CD4-positive, alpha-beta T cell (primary cell): Measurements from ENCODE around the gene HIVEP3. TPM values are rescaled to one million over a fixed set of nuclear protein-coding genes. Genes with fewer than 3 reads are reported as not detected.

ENCODE experiments used
- ATAC-seq: fragments of 200-7000 bp; cut with Tn5 transposase; one replicate; pipeline ENCODE4 v1.10.0; 2022; ENCODE audit warnings: mild to moderate bottlenecking; ENCODE audit not compliant: poor library complexity
- CTCF ChIA-PET: fragments of 350-600 bp; sonication (Branson Sonifier 250); formaldehyde crosslinking; loops from one replicate; lab custom pipeline; 2021; ENCODE audit warnings: antibody characterized with exemption, inconsistent platforms; lab: Charles Lee
- POLR2A ChIA-PET: fragments of 350-600 bp; sonication (Branson Sonifier 250); formaldehyde crosslinking; loops from one replicate; lab custom pipeline; 2021; ENCODE audit warnings: antibody characterized with exemption, inconsistent platforms; lab: Charles Lee
- DNase-seq, 14 experiments: peaks; one replicate each; pipeline ENCODE4 v3.0.0-alpha.2; 2013 to 2020; ENCODE audit warnings: mixed read lengths in 2 of 14
- H3K27ac ChIP-seq, 2 donors: one replicate each; pipeline versions ENCODE4 v1.5.1 to v1.7.0; 2013; ENCODE audit warnings: low read length in 2 of 2, low read depth in 1 of 2, mild to moderate bottlenecking in 1 of 2
- H3K27me3 ChIP-seq, 2 experiments: 1 replicate in 1 of 2; 2 replicates in 1 of 2; pipeline versions ENCODE4 v1.6.1 to v1.7.0; 2013; ENCODE audit warnings: low read length in 2 of 2, control low read depth in 1 of 2, mild to moderate bottlenecking in 1 of 2, moderate library complexity in 1 of 2; ENCODE audit not compliant: insufficient read depth in 2 of 2, control insufficient read depth in 1 of 2
- H3K36me3 ChIP-seq: one replicate; pipeline ENCODE4 v1.6.1; 2013; ENCODE audit warnings: low read length, control low read depth; ENCODE audit not compliant: insufficient read depth
- H3K4me1 ChIP-seq: one replicate; pipeline ENCODE4 v1.6.1; 2013; ENCODE audit warnings: low read length, control low read depth; ENCODE audit not compliant: insufficient read depth
- H3K4me3 ChIP-seq: one replicate; pipeline ENCODE4 v1.5.1; 2013; ENCODE audit warnings: mild to moderate bottlenecking, low read length, moderate library complexity
- H3K9me3 ChIP-seq, 2 experiments: 1 replicate in 1 of 2; 2 replicates in 1 of 2; pipeline versions ENCODE4 v1.6.1 to v1.7.0; 2013; ENCODE audit warnings: low read length in 2 of 2, mild to moderate bottlenecking in 2 of 2, control low read depth in 1 of 2, moderate library complexity in 1 of 2; ENCODE audit not compliant: control insufficient read depth in 1 of 2, insufficient read depth in 1 of 2
- H3K27ac Mint-ChIP-seq: one replicate; pipeline ENCODE4 v1.8.0; 2020; ENCODE audit warnings: mixed read lengths
- H3K27me3 Mint-ChIP-seq: one replicate; pipeline ENCODE4 v1.8.0; 2021; ENCODE audit warnings: mixed read lengths
- H3K36me3 Mint-ChIP-seq: one replicate; pipeline ENCODE4 v1.8.0; 2021; ENCODE audit warnings: low read depth, mixed read lengths
- H3K4me1 Mint-ChIP-seq: one replicate; pipeline ENCODE4 v1.8.0; 2021; ENCODE audit warnings: low read depth, mixed read lengths
- H3K4me3 Mint-ChIP-seq: one replicate; pipeline ENCODE4 v1.8.0; 2020; ENCODE audit warnings: mild to moderate bottlenecking, mixed read lengths
- H3K9me3 Mint-ChIP-seq: one replicate; pipeline ENCODE4 v1.8.0; 2020; ENCODE audit warnings: mixed read lengths
- intact Hi-C, 2 experiments: fragments of 100-400 bp; cut with DNase I in 1 of 2; cut with micrococcal nuclease in 1 of 2; formaldehyde crosslinking; loops; one replicate each; pipeline versions ENCODE4 v1.15.1 to v1.9.0; 2023 to 2025; cut with DNase I, micrococcal nuclease
- total RNA-seq, 174 experiments: library from RNA in 2 of 174; stranded (reverse) in 2 of 174; gene quantifications; one replicate each; pipeline ENCODE4 v1.2.3 and lab custom pipeline; 2021 to 2026
- TF ChIP-seq, protein P1 (sequence below): fragments of 200-600 bp; IDR thresholded peaks from one replicate; pipeline ENCODE4 v1.8.0; 2022; ENCODE audit warnings: antibody characterized with exemption, mild to moderate bottlenecking

Gene HIVEP3
- total RNA-seq, 2 experiments from 2014 or later = 5.1 to 5.4 TPM

DNA sequence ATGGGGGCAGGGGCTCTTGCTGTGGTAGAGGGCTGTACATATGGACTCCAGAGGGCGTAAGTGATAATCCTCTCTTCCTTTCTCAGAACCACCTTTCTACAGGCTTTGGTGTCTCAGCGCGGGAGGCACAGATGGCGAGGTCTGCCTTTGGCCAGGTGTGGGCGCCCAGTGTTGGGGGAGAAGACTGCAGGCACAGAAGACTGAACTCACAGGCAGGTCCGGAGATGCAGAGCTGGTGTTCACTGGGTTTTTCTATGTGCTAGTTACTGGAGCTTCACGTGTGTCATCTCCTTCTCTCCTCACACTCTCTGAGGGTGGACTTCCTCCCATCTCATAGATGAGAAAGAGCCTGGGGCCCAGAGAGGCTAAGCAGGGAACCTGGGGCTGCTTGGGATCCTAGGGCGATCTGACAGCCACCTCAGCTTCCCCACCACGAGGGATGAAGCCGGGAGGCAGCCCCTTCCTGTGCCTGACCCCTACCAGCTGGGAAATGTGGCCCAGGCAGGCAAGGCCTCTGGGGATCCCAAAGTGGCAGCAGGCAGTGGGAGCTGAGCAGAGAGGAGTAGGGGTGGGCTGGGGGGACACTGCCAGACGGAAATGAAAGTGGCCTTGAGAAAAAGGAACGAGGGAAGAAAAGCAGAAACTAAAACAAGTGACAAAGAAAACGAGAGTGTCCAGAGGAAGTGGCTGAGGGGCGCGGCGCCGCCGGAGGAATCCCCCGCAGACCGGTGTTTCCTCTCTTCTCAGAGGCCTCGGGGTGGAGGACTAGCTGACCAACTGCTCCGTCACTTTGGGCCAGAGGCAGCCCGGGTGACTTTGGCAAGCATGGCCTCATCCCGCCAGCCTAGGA lies 191.6 kb downstream of the HIVEP3 start:
- ATAC-seq (peak; percentile 14), DNase-seq (peak in 3 of 14 experiments; percentile 38 to 76 (median 70))
- TF ChIP-seq, protein P1, sequence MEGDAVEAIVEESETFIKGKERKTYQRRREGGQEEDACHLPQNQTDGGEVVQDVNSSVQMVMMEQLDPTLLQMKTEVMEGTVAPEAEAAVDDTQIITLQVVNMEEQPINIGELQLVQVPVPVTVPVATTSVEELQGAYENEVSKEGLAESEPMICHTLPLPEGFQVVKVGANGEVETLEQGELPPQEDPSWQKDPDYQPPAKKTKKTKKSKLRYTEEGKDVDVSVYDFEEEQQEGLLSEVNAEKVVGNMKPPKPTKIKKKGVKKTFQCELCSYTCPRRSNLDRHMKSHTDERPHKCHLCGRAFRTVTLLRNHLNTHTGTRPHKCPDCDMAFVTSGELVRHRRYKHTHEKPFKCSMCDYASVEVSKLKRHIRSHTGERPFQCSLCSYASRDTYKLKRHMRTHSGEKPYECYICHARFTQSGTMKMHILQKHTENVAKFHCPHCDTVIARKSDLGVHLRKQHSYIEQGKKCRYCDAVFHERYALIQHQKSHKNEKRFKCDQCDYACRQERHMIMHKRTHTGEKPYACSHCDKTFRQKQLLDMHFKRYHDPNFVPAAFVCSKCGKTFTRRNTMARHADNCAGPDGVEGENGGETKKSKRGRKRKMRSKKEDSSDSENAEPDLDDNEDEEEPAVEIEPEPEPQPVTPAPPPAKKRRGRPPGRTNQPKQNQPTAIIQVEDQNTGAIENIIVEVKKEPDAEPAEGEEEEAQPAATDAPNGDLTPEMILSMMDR = no peak
- Histone ChIP-seq H3K4me3 (no peak overlapping the region), H3K4me1 (peaks cover 45% of the 10 kb centered on the region), H3K27me3 (no peaks in the 10 kb centered on the region), H3K9me3 (peaks cover 0 to 8% of the 10 kb centered on the region in 2 experiments), H3K36me3 (no peaks in the 10 kb centered on the region), H3K27ac (peak overlapping the region in 1 of 2 donors; percentile 20)
- no peak overlapping the region for H3K27ac Mint-ChIP-seq
- peak overlapping the region; percentile 30 for H3K4me3 Mint-ChIP-seq
- ChIA-PET POLR2A (interaction anchor here (1.6 kb wide), 1 partner anchor 165 kb away, joined by 4 read pairs; no protein-coding TSS in a partner anchor), CTCF (interaction anchor here (1.0 kb wide), 1 partner anchor 211 kb away, joined by 3 read pairs; no protein-coding TSS in a partner anchor)
- H3K27me3 Mint-ChIP-seq = no peaks in the 10 kb centered on the region
- intact Hi-C loops = no loop called here
- H3K36me3 Mint-ChIP-seq = no peaks in the 10 kb centered on the region
- H3K4me1 Mint-ChIP-seq = peaks cover 39% of the 10 kb centered on the region
- no peaks in the 10 kb centered on the region for H3K9me3 Mint-ChIP-seq

DNA sequence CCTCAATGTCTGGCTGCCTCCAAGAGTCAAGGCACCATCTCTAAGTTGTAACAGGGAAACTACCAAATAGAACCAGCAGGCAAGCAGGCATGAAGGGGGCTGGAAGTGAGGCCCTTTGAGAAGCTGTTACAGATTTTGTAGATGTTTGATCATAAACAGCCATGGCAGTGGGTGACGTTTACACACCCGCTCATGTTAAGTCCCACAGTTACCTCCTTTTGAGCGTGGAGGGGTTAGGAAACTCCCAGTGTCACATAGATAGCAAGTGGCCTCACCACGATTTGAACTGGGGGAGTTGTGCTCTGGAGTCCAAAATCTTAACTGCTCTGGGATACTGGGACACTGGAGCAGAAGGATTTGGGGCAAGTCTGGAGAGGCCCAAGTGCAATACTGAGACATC lies 192.4 kb downstream of the HIVEP3 start:
- Mint-ChIP-seq H3K27ac (no peak overlapping the region), H3K9me3 (no peaks in the 10 kb centered on the region), H3K27me3 (no peaks in the 10 kb centered on the region), H3K4me1 (peaks cover 40% of the 10 kb centered on the region), H3K36me3 (no peaks in the 10 kb centered on the region), H3K4me3 (peak overlapping the region; percentile 30)
- Histone ChIP-seq H3K27ac (no peak overlapping the region), H3K27me3 (no peaks in the 10 kb centered on the region), H3K4me1 (peaks cover 53% of the 10 kb centered on the region), H3K4me3 (no peak overlapping the region), H3K9me3 (peaks cover 0 to 5% of the 10 kb centered on the region in 2 experiments), H3K36me3 (no peaks in the 10 kb centered on the region)
- ATAC-seq = no peak
- no peak for DNase-seq
- TF ChIP-seq, protein P1 = no peak
- CTCF ChIA-PET = no interaction called here
- POLR2A ChIA-PET = interaction anchor here (0.7 kb wide), 1 partner anchor 71 kb away, joined by 3 read pairs; no protein-coding TSS in a partner anchor
- intact Hi-C loops = no loop called here

DNA sequence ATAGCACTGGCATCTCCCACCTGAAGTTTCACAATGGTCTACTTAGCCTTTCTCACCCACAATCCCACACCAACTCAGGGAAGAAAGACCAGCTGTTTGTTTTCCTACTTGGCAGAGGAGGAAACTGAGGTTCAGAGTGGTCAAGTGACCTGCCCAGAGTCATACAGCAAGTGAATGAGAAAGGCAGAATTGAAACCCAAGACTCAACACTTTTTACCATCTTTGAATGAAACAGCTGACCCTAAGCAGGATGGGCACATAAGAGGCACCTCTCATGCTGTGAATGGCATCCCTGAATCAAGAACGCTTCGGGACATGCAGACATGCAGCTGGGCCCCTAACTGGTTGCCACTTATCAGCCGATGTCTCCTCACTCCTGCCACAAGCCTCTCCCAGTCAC lies 193.8 kb downstream of the HIVEP3 start:
- POLR2A ChIA-PET = no interaction called here
- Mint-ChIP-seq H3K4me3 (no peak overlapping the region), H3K27me3 (no peaks in the 10 kb centered on the region), H3K27ac (no peak overlapping the region), H3K9me3 (no peaks in the 10 kb centered on the region), H3K4me1 (peaks cover 50% of the 10 kb centered on the region), H3K36me3 (no peaks in the 10 kb centered on the region)
- Histone ChIP-seq H3K4me1 (peaks cover 54% of the 10 kb centered on the region), H3K4me3 (no peak overlapping the region), H3K27me3 (no peaks in the 10 kb centered on the region), H3K36me3 (no peaks in the 10 kb centered on the region), H3K27ac (no peak overlapping the region), H3K9me3 (no peaks in the 10 kb centered on the region)
- ATAC-seq (no peak), DNase-seq (no peak)
- CTCF ChIA-PET = no interaction called here
- intact Hi-C loops = no loop called here
- TF ChIP-seq, protein P1 = no peak
